B cell (primary cell): ENCODE measurements around the gene EHBP1L1.

Experiments used
- EZH2 ChIP-seq: IDR thresholded peaks from 2 replicates; pipeline ENCODE4 v1.6.1; 2012; ENCODE audit warnings: borderline replicate concordance, low read depth, mild to moderate bottlenecking, moderate library complexity, low read length; ENCODE audit not compliant: insufficient read depth, poor library complexity, severe bottlenecking
- TF ChIP-seq, protein P1 (sequence below): fragments of 200-600 bp; IDR thresholded peaks from one replicate; pipeline ENCODE4 v1.8.0; 2022; ENCODE audit warnings: antibody characterized with exemption, mild to moderate bottlenecking

DNA sequence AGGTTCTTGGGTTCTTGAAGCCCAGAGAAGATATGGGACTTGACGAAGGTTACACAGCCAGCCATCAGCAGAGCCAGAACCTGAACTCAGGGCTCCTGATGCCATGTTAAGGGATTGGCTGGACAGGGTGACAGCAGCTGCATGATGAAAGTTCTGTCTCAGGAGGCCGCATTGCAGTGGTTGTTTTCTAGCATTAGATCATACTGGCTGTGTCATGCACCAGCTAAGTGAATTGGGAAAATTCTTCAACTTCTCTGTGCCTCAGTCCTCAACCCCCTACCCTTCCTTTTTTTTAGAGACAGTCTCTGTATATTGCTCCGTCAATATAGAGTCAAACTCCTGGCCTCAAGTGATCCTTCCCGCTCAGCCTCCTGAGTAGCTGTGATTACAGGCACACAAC, 12.3 kb upstream of the EHBP1L1 start:
- TF ChIP-seq, protein P1, sequence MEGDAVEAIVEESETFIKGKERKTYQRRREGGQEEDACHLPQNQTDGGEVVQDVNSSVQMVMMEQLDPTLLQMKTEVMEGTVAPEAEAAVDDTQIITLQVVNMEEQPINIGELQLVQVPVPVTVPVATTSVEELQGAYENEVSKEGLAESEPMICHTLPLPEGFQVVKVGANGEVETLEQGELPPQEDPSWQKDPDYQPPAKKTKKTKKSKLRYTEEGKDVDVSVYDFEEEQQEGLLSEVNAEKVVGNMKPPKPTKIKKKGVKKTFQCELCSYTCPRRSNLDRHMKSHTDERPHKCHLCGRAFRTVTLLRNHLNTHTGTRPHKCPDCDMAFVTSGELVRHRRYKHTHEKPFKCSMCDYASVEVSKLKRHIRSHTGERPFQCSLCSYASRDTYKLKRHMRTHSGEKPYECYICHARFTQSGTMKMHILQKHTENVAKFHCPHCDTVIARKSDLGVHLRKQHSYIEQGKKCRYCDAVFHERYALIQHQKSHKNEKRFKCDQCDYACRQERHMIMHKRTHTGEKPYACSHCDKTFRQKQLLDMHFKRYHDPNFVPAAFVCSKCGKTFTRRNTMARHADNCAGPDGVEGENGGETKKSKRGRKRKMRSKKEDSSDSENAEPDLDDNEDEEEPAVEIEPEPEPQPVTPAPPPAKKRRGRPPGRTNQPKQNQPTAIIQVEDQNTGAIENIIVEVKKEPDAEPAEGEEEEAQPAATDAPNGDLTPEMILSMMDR = no peak
- TF ChIP-seq EZH2 = no peak
